DOHH2 (cell line): Measurements from ENCODE around the gene ZMIZ1.
A peak's percentile ranks its signal among the peaks of the same experiment; 100 is the strongest.

Source experiments
- H3F3A ChIP-seq: fragments of 200-600 bp; sonication (generic), shearing (Covaris generic); 2 replicates; pipeline ENCODE4 v1.6.0; 2016; ENCODE audit warnings: antibody characterized with exemption, mild to moderate bottlenecking; ENCODE audit not compliant: control insufficient read depth, insufficient read depth
- H3K27ac ChIP-seq: fragments of 200-600 bp; sonication (generic); 2 replicates; pipeline ENCODE4 v1.5.1; 2014; ENCODE audit warnings: low read depth, mild to moderate bottlenecking, low read length, moderate library complexity
- H3K27me3 ChIP-seq: fragments of 200-600 bp; sonication (generic); 2 replicates; pipeline ENCODE4 v1.6.1; 2014; ENCODE audit warnings: mild to moderate bottlenecking, low read length, mixed read lengths; ENCODE audit not compliant: control insufficient read depth
- H3K36me3 ChIP-seq: fragments of 200-600 bp; sonication (generic); 2 replicates; pipeline ENCODE4 v1.6.1; 2014; ENCODE audit warnings: mild to moderate bottlenecking, low read length, moderate library complexity, mixed read lengths; ENCODE audit not compliant: control insufficient read depth
- H3K4me1 ChIP-seq: fragments of 200-600 bp; sonication (generic); 2 replicates; pipeline ENCODE4 v1.6.1; 2014; ENCODE audit warnings: mild to moderate bottlenecking, low read length, mixed read lengths; ENCODE audit not compliant: control insufficient read depth
- H3K4me2 ChIP-seq: fragments of 200-600 bp; sonication (generic); 2 replicates; pipeline ENCODE4 v1.6.0; 2014; ENCODE audit warnings: mild to moderate bottlenecking, low read length, moderate library complexity
- H3K4me3 ChIP-seq: fragments of 200-600 bp; sonication (generic); 2 replicates; pipeline ENCODE4 v1.5.1; 2014; ENCODE audit warnings: mild to moderate bottlenecking, low read length, mixed read lengths
- H3K79me2 ChIP-seq: fragments of 200-600 bp; sonication (generic); 2 replicates; pipeline ENCODE4 v1.6.1; 2014; ENCODE audit warnings: mild to moderate bottlenecking, low read length, mixed read lengths; ENCODE audit not compliant: control insufficient read depth
- H3K9me2 ChIP-seq: fragments of 200-600 bp; sonication (generic); replicated peaks from 2 replicates; pipeline ENCODE4 v1.6.1; 2014; ENCODE audit warnings: mild to moderate bottlenecking, low read length, mixed read lengths; ENCODE audit not compliant: control insufficient read depth
- H3K9me3 ChIP-seq: fragments of 200-600 bp; sonication (generic); 2 replicates; pipeline ENCODE4 v1.6.1; 2014; ENCODE audit warnings: antibody characterized with exemption, low read length, mixed read lengths; ENCODE audit not compliant: control insufficient read depth, insufficient read depth
- H4K20me1 ChIP-seq: fragments of 200-600 bp; sonication (generic); 2 replicates; pipeline ENCODE4 v1.6.0; 2014; ENCODE audit warnings: low read depth, mild to moderate bottlenecking, antibody characterized with exemption, low read length, moderate library complexity; ENCODE audit not compliant: control insufficient read depth, insufficient read depth
- EZH2phosphoT487 ChIP-seq: fragments of 200-600 bp; sonication (generic); IDR thresholded peaks from 2 replicates; pipeline ENCODE4 v1.6.1; 2017; ENCODE audit warnings: borderline replicate concordance, mild to moderate bottlenecking, antibody characterized with exemption, low read length, moderate library complexity, mixed read lengths
- TF ChIP-seq, protein P1 (sequence below): fragments of 200-600 bp; sonication (generic); IDR thresholded peaks from one replicate; pipeline ENCODE4 v1.5.1; 2014; ENCODE audit warnings: antibody characterized with exemption, mild to moderate bottlenecking, low read depth, low read length; ENCODE audit not compliant: poor library complexity, severe bottlenecking

ZMIZ1 gene

DNA sequence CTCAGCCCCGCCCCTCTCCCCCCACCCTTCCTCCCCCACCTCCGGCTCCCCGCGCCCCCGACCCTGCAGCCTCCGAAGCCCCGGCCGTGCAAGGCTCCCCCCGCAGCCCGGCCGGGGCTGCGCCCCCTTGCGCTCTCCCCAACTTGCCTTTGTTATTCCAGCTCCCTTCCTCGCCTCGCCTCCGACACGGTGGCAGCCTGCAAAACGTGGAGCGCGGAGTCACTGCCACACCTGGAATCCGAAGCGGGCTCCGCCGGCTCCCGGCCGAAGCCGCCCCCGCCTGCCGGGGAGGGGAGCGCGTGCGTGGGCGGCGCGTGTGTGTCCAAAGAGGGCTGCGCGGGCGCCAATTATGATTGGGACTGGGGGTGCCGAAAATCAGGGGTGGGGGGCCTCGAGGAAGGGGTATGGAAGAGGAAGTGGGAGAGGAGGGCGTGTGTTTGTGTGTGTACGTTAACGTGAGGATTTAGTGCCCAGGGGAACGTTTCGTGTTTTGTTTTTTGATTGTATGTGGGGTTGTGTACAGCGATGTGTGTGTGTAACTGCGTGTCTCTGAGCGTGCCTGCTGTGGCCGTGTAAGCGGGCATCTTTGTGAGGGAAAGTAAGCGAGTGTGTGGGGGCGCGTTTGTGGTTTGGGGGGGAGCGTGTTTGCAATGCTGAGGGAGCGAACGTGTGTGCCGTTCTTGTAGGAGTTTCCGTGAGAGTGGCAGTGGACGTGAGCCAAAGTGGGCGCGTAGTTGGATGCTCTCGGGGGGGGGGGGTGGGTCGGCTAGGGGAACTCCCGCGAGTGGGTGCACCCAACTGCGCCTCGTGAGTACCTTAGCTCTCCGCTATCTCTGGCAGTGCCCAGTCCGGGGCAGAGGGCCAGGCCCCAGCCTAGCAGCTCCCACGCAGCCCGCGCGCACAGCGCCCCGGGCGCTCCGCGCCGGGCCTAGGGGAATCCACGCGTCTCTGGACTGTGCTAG lies 1.2 kb upstream of the ZMIZ1 start:
- peaks cover 74% of the 10 kb centered on the region for H3K27me3 ChIP-seq
- H3F3A ChIP-seq = no peaks in the 10 kb centered on the region
- peak overlapping the region; percentile 87 for H3K4me2 ChIP-seq
- no peaks in the 10 kb centered on the region for H3K79me2 ChIP-seq
- H3K4me3 ChIP-seq = peak overlapping the region; percentile 79
- peaks cover 13% of the 10 kb centered on the region; the same call in 1 of the 2 replicates for H4K20me1 ChIP-seq
- H3K9me3 ChIP-seq = no peaks in the 10 kb centered on the region
- no peak for TF ChIP-seq EZH2phosphoT487
- TF ChIP-seq, protein P1, sequence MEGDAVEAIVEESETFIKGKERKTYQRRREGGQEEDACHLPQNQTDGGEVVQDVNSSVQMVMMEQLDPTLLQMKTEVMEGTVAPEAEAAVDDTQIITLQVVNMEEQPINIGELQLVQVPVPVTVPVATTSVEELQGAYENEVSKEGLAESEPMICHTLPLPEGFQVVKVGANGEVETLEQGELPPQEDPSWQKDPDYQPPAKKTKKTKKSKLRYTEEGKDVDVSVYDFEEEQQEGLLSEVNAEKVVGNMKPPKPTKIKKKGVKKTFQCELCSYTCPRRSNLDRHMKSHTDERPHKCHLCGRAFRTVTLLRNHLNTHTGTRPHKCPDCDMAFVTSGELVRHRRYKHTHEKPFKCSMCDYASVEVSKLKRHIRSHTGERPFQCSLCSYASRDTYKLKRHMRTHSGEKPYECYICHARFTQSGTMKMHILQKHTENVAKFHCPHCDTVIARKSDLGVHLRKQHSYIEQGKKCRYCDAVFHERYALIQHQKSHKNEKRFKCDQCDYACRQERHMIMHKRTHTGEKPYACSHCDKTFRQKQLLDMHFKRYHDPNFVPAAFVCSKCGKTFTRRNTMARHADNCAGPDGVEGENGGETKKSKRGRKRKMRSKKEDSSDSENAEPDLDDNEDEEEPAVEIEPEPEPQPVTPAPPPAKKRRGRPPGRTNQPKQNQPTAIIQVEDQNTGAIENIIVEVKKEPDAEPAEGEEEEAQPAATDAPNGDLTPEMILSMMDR = no peak
- no peak overlapping the region for H3K27ac ChIP-seq
- H3K36me3 ChIP-seq = no peaks in the 10 kb centered on the region
- H3K4me1 ChIP-seq = peaks cover 34% of the 10 kb centered on the region
- H3K9me2 ChIP-seq = no peaks in the 10 kb centered on the region

DNA sequence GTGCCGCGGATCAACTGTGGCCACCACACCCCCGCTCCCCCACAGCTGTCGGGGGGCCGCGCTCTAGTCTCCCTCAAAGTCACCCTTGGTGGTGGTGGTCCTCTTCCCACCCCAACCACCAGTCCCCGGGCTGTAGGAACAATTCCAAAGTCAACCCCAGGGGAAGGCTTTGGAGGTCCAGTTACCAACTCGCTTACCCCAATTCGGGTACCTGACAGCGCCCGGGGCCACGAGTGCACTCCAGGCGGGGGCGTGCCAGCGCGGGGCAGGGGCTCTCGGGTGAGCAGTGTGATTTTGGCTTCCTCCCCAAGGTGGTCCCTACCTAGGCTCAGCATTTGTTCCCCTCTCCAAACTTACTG lies 584 bp upstream of the ZMIZ1 start:
- Histone ChIP-seq H3F3A (no peaks in the 10 kb centered on the region), H3K4me1 (peaks cover 29% of the 10 kb centered on the region), H3K9me2 (no peaks in the 10 kb centered on the region), H3K9me3 (no peaks in the 10 kb centered on the region), H3K27me3 (peaks cover 75% of the 10 kb centered on the region), H3K27ac (no peak overlapping the region), H3K4me2 (peak overlapping the region; percentile 87), H3K79me2 (no peaks in the 10 kb centered on the region), H3K4me3 (peak overlapping the region; percentile 79), H4K20me1 (peaks cover 13% of the 10 kb centered on the region; the same call in 1 of the 2 replicates), H3K36me3 (no peaks in the 10 kb centered on the region)
- TF ChIP-seq, protein P1 = peak; percentile 57
- TF ChIP-seq EZH2phosphoT487 = no peak

DNA sequence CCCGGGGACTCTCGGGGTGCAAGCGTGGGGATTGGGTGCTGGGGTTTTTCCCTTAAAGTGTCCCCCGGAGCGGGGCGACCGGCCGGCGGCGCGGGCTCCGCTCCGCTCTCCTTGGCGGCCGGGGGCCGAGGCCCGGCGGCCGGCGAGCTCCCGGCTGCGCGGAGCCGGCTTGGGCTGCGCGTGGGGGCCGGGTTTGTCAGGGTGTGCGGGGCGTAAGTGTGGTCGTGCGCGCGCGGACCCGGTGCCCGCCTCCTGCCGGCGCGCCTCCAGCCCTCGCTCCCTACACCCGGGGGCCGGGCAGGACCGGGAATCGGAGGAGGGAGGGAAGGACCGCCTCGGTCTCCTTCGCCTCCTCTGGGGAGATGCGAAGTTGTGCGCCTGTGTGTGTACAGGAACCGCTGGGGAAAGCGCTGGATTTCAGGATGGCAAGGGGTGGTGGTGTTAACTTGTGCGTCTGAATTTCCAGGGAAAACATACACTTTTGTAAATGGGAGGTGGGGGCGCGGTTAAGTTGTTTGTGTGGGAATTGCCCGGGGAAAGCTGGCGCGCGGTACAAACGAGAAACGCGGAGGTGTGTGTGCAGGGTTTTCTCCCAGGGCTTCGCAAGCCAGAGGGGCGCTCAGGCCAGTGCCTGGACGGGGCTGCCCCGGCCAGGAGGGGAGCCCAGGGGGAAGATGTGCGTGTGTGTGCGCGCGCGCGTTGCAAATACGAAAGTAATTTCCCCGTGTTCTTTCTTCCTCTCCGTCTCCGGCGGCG lies 737 bp downstream of the ZMIZ1 start:
- TF ChIP-seq, protein P1 = no peak
- TF ChIP-seq EZH2phosphoT487 = peak; percentile 90; the same call in 1 of the 2 replicates
- peaks cover 13% of the 10 kb centered on the region; the same call in 1 of the 2 replicates for H4K20me1 ChIP-seq
- no peak overlapping the region for H3K27ac ChIP-seq
- peaks cover 27% of the 10 kb centered on the region for H3K4me1 ChIP-seq
- no peaks in the 10 kb centered on the region for H3K9me2 ChIP-seq
- peaks cover 82% of the 10 kb centered on the region for H3K27me3 ChIP-seq
- no peaks in the 10 kb centered on the region for H3F3A ChIP-seq
- peak overlapping the region; percentile 79 for H3K4me3 ChIP-seq
- no peaks in the 10 kb centered on the region for H3K36me3 ChIP-seq
- H3K9me3 ChIP-seq = no peaks in the 10 kb centered on the region
- H3K79me2 ChIP-seq = no peaks in the 10 kb centered on the region
- H3K4me2 ChIP-seq = peak overlapping the region; percentile 87
